Body of pancreas (tissue), 4 donors: Measurements from ENCODE around the gene ADAM15. TPM values are rescaled to one million over a fixed set of nuclear protein-coding genes. Genes with fewer than 3 reads are reported as not detected.

ENCODE experiments used
- ATAC-seq: fragments of 150-250 bp; one replicate; pipeline ENCODE4 v1.9.1; 2016
- DNase-seq, 4 donors: peaks; one replicate each; pipeline ENCODE4 v3.0.0-alpha.2; 2019
- H3K27ac ChIP-seq, 4 donors: fragments of 200-600 bp; sonication (generic); 1 replicate in 3 of 4; 2 replicates in 1 of 4; pipeline versions ENCODE4 v1.5.1 to v1.6.1; 2016 to 2019; ENCODE audit warnings: mild to moderate bottlenecking in 1 of 4, mixed read lengths in 1 of 4, moderate library complexity in 1 of 4
- H3K27me3 ChIP-seq, 2 donors: fragments of 200-600 bp; sonication (generic); one replicate each; pipeline ENCODE4 v1.6.0; 2016; ENCODE audit warnings: mild to moderate bottlenecking in 1 of 2
- H3K36me3 ChIP-seq, 2 donors: fragments of 200-600 bp; sonication (generic); replicated peaks in 1 of 2; 2 replicates each; pipeline ENCODE4 v1.5.1; 2016; ENCODE audit warnings: low read depth in 2 of 2; ENCODE audit not compliant: insufficient read depth in 1 of 2
- H3K4me1 ChIP-seq: fragments of 200-600 bp; sonication (generic); one replicate; pipeline ENCODE4 v1.6.0; 2016
- H3K4me3 ChIP-seq, 2 donors: fragments of 200-600 bp; sonication (generic); 1 replicate in 1 of 2; 2 replicates in 1 of 2; pipeline ENCODE4 v1.5.1; 2016 to 2019
- H3K9me3 ChIP-seq, 3 donors: fragments of 200-600 bp; sonication (generic); 1 replicate in 2 of 3; 2 replicates in 1 of 3; pipeline ENCODE4 v1.5.1; 2016
- POLR2A ChIP-seq, 3 donors: fragments of 450-650 bp; IDR thresholded peaks; one replicate each; pipeline ENCODE4 v1.6.1; 2016; ENCODE audit warnings: antibody characterized with exemption in 3 of 3, mild to moderate bottlenecking in 2 of 3
- WGBS, 2 donors: methylation state at CpG; one replicate each; pipeline ENCODE4 v1.1.5; 2017; 5-methylcytosine and 5-hydroxymethylcytosine counted together
- intact Hi-C: fragments of 100-400 bp; cut with DNase I; formaldehyde crosslinking; loops from one replicate; pipeline ENCODE4 v1.15.1; 2023
- total RNA-seq, 2 donors: library from RNA; depleted of rRNA; stranded (reverse); fragments of >200 nt; gene quantifications; one replicate each; pipeline ENCODE4 v1.1.0, GENCODE V29; 2016
- TF ChIP-seq, protein P1 (sequence below), 7 experiments: fragments of 450-650 bp in 4 of 7; fragments of 200-600 bp in 3 of 7; sonication (generic) in 3 of 7; IDR thresholded peaks; one replicate each; pipeline ENCODE4 v1.5.1; 2016 to 2019; ENCODE audit warnings: antibody characterized with exemption in 7 of 7

Gene ADAM15
- total RNA-seq, 2 donors from 2014 or later: 37.2 to 48.5 TPM

GRCh38 chr1:155064111-155064831, 13.2 kb downstream of the ADAM15 start:
- Histone ChIP-seq H3K9me3 (no peaks in the 10 kb centered on the region), H3K36me3 (no peaks in the 10 kb centered on the region), H3K4me1 (peaks cover 35% of the 10 kb centered on the region), H3K27ac (peak overlapping the region; percentile 59 to 84 (median 76)), H3K27me3 (no peaks in the 10 kb centered on the region), H3K4me3 (peak overlapping the region; percentile 49 to 56)
- ATAC-seq (peak; percentile 7), DNase-seq (peak in 2 of 4 donors; percentile 33 to 44)
- intact Hi-C loops: no loop called here
- TF ChIP-seq POLR2A (IDR thresholded peaks at IDR 0.05): no peak
- TF ChIP-seq, protein P1, sequence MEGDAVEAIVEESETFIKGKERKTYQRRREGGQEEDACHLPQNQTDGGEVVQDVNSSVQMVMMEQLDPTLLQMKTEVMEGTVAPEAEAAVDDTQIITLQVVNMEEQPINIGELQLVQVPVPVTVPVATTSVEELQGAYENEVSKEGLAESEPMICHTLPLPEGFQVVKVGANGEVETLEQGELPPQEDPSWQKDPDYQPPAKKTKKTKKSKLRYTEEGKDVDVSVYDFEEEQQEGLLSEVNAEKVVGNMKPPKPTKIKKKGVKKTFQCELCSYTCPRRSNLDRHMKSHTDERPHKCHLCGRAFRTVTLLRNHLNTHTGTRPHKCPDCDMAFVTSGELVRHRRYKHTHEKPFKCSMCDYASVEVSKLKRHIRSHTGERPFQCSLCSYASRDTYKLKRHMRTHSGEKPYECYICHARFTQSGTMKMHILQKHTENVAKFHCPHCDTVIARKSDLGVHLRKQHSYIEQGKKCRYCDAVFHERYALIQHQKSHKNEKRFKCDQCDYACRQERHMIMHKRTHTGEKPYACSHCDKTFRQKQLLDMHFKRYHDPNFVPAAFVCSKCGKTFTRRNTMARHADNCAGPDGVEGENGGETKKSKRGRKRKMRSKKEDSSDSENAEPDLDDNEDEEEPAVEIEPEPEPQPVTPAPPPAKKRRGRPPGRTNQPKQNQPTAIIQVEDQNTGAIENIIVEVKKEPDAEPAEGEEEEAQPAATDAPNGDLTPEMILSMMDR (IDR thresholded peaks at IDR 0.05): no peak
- 7 to 11% methylated on average over 7 to 14 of the region's 14 CpGs for WGBS, 2 donors

- no peak overlapping the region for H3K27ac ChIP-seq
- H3K4me3 ChIP-seq: no peak overlapping the region
- no peak for TF ChIP-seq POLR2A (IDR thresholded peaks at IDR 0.05)
- TF ChIP-seq, protein P1 (IDR thresholded peaks at IDR 0.05): no peak
- ATAC-seq (no peak), DNase-seq (no peak)
- H3K4me1 ChIP-seq: peaks cover 37% of the 10 kb centered on the region
- no peaks in the 10 kb centered on the region for H3K27me3 ChIP-seq
- WGBS, 2 donors: 38 to 42% methylated on average over 5 of the region's 5 CpGs
- no peaks in the 10 kb centered on the region for H3K9me3 ChIP-seq
- no peaks in the 10 kb centered on the region for H3K36me3 ChIP-seq
- intact Hi-C loops: no loop called here
Measured at GRCh38 chr1:155064832-155065429, 13.8 kb downstream of the ADAM15 start.

DNA sequence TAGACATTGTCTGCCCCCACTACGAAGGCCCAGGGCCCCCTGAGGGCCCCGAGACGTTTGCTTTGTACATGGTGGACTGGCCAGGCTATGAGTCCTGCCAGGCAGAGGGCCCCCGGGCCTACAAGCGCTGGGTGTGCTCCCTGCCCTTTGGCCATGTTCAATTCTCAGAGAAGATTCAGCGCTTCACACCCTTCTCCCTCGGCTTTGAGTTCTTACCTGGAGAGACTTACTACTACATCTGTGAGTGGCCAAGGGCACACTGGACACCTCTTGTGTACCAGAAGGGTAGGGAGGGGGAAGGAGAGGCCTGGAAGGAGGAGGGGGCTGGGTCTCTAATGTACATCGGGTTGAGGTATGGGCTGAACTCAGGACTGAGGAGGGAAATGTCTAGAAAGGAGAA, 15.7 kb downstream of the ADAM15 start:
- intact Hi-C loops: no loop called here
- H3K36me3 ChIP-seq: no peaks in the 10 kb centered on the region
- 71 to 82% methylated on average over 1 to 8 of the region's 8 CpGs for WGBS, 2 donors
- H3K4me1 ChIP-seq: peaks cover 45% of the 10 kb centered on the region
- H3K9me3 ChIP-seq: no peaks in the 10 kb centered on the region
- ATAC-seq: no peak
- H3K27ac ChIP-seq: no peak overlapping the region
- TF ChIP-seq POLR2A (IDR thresholded peaks at IDR 0.05): no peak
- TF ChIP-seq, protein P1 (IDR thresholded peaks at IDR 0.05): no peak
- no peak for DNase-seq
- no peak overlapping the region for H3K4me3 ChIP-seq
- no peaks in the 10 kb centered on the region for H3K27me3 ChIP-seq

- ATAC-seq: no peak
- no peak for TF ChIP-seq POLR2A (IDR thresholded peaks at IDR 0.05)
- TF ChIP-seq, protein P1 (IDR thresholded peaks at IDR 0.05): no peak
- intact Hi-C loops: no loop called here
Measured at GRCh38 chr1:155068599-155068998, 17.5 kb downstream of the ADAM15 start.

More at GRCh38 chr1:155068599-155068998, 17.5 kb downstream of the ADAM15 start:
- Histone ChIP-seq H3K36me3 (no peaks in the 10 kb centered on the region), H3K4me3 (no peak overlapping the region), H3K27me3 (no peaks in the 10 kb centered on the region), H3K9me3 (no peaks in the 10 kb centered on the region), H3K4me1 (peaks cover 28% of the 10 kb centered on the region), H3K27ac (no peak overlapping the region)
- DNase-seq: no peak
- 90 to 92% methylated on average over 3 of the region's 3 CpGs for WGBS, 2 donors
